ENCODE measurements around the gene TAS2R38.
"Not testable (repeated sequence)": the region's sequence is repeated elsewhere in the genome, so short reads cannot be mapped to it uniquely, and the experiment has no call there.

Gene TAS2R38

GRCh38 chr7:141973673-141974072, at the start of gene TAS2R38:
Gene TAS2R38, minus strand, starts transcription at chr7:141973773. Its CDS starts 84 bp downstream, at chr7:141973689.
- no peak for DNase-seq

- no peak for DNase-seq
Measured at GRCh38 chr7:142018154-142018553, 44.6 kb upstream of the TAS2R38 start.

- DNase-seq: no peak
Measured at GRCh38 chr7:142017451-142017850, 43.9 kb upstream of the TAS2R38 start.

- no peak for DNase-seq
Measured at GRCh38 chr7:142012825-142013511, 39.4 kb upstream of the TAS2R38 start.

- DNase-seq: no peak
Measured at GRCh38 chr7:142010952-142011548, 37.5 kb upstream of the TAS2R38 start.

GRCh38 chr7:142009187-142009586, 35.6 kb upstream of the TAS2R38 start:
- DNase-seq: no peak

GRCh38 chr7:142006577-142006976, 33.0 kb upstream of the TAS2R38 start:
- DNase-seq: no peak

- no peak for DNase-seq
Measured at GRCh38 chr7:142002179-142002578, 28.6 kb upstream of the TAS2R38 start.

- no peak for DNase-seq
Measured at GRCh38 chr7:142001163-142001874, 27.7 kb upstream of the TAS2R38 start.

- no peak for DNase-seq
Measured at GRCh38 chr7:142000244-142000643, 26.7 kb upstream of the TAS2R38 start.

- no peak for DNase-seq
Measured at GRCh38 chr7:141999058-141999623, 25.6 kb upstream of the TAS2R38 start.

GRCh38 chr7:141993354-141993753, 19.8 kb upstream of the TAS2R38 start:
- no peak for DNase-seq

GRCh38 chr7:141992688-141993087, 19.1 kb upstream of the TAS2R38 start:
- no peak for DNase-seq

- no peak for DNase-seq
Measured at GRCh38 chr7:141992156-141992555, 18.6 kb upstream of the TAS2R38 start.

GRCh38 chr7:141991140-141991539, 17.6 kb upstream of the TAS2R38 start:
- DNase-seq: no peak

- no peak for DNase-seq
Measured at GRCh38 chr7:141990011-141990725, 16.6 kb upstream of the TAS2R38 start.

- not testable (repeated sequence) for DNase-seq
Measured at GRCh38 chr7:141987803-141988202, 14.2 kb upstream of the TAS2R38 start.

GRCh38 chr7:141986923-141987322, 13.3 kb upstream of the TAS2R38 start:
- no peak for DNase-seq

GRCh38 chr7:141985926-141986325, 12.4 kb upstream of the TAS2R38 start:
- not testable (repeated sequence) for DNase-seq

- no peak for DNase-seq
Measured at GRCh38 chr7:141979568-141979967, 6.0 kb upstream of the TAS2R38 start.

GRCh38 chr7:141978351-141978750, 4.8 kb upstream of the TAS2R38 start:
- no peak for DNase-seq

GRCh38 chr7:141976524-141977245, 3.1 kb upstream of the TAS2R38 start:
- no peak for DNase-seq
